CD4-positive, alpha-beta T cell treated with Interleukin-4 for 4 hours (primary cell): ENCODE results near the gene PTPRO.

Experiments
- DNase-seq: peaks from one replicate; pipeline ENCODE4 v3.0.0-alpha.2; 2020

The PTPRO gene

DNA sequence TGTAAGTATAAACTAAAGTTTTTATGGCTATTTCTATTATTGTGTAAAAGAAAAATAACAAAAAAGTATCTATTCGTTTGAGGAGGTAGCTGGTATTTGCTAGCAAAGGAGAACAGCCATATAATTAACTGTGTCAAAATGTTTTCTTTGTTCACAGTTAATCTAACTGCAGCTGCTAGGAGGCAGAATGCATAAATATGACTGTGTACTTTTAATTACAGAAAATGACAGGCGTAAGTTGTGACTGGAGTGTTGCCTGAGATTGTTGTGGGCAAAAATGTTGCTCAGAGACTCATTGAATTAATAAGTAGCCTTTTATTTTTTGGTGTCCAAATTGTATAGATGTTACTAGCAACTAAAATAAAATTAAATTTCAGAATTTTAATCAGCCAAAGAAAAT, 33.5 kb downstream of the PTPRO start:
- DNase-seq: no peak

GRCh38 chr12:15356951-15357364, 34.6 kb downstream of the PTPRO start:
- DNase-seq: no peak

- no peak for DNase-seq
Observed at GRCh38 chr12:15364221-15365160, 42.2 kb downstream of the PTPRO start.

GRCh38 chr12:15368812-15369211, 46.5 kb downstream of the PTPRO start:
- no peak for DNase-seq

DNA sequence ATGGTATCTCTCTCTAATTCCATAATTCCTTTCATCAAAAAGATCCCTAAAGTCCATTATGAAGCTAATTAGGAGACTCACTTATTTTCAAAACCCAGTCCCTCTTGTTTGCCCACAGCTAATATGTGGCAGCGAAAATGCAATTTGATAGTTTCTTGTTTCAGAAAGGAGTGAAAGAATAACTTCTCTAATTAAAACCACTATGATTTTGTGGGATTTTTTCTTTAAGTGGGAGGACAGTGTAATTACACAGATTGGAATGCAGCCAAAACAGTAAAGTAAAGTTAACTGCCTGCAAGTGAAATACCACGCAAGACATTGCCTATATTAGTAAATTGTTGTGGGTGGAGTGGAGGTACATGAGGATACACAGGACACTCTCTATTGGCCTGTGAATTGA, 50.0 kb downstream of the PTPRO start:
- no peak for DNase-seq

- no peak for DNase-seq
Observed at GRCh38 chr12:15387772-15388171, 65.5 kb downstream of the PTPRO start.

- DNase-seq: no peak
Observed at GRCh38 chr12:15389561-15389960, 67.3 kb downstream of the PTPRO start.

DNA sequence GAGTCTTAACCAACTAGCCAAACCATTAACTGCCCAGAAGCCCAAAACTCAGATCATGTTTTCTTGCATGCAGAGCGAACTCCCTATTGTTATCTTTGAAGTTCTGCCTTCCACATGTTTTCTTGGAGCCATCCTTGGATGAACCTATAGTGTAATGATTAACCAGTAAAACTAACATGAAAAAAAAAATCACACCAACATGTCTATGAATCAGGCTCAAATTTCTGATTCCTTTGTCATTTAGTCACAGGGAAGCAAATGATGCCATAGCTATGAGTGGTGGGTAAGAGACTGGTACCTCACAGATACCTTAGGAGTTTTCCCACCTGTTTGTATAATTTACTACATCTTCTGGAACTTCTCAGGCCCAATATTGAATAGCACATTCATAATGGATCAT, 70.7 kb downstream of the PTPRO start:
- DNase-seq: no peak

DNA sequence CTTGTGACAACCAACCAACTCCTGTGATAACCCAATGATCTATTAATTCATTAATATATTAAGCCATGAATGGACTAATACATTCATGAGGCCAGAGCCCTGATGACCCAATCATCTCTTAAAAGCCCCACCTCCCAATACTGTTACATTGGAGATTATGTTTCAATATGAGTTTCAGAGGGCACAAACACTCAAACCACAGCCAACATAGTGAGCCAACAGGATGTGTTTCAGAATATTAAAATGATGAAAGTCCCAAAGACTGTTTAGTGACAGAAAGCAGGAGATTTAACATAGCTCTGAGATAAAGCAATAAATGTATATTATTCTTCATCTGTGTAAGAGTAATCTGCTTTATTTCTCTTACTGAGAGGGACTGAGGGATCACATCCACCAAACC, 71.7 kb downstream of the PTPRO start:
- no peak for DNase-seq

DNA sequence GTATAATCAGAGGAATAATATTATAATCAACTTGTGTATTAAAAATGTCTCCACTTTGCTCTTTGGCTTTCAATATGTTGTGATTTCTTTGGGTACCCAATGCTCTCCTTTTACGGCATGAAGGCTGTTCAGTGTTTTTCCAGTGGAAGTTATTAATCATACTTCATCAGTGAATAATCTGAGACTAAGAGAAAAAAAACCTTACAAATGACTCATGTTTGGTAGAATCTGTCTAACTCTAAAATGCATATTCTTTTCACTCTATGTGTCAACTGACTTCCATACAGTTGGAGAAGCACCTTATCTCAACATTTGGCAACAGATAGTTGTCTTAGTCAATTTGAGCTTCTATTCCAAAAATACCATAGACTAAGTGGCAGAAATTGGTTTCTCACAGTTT, 82.2 kb downstream of the PTPRO start:
- no peak for DNase-seq

DNA sequence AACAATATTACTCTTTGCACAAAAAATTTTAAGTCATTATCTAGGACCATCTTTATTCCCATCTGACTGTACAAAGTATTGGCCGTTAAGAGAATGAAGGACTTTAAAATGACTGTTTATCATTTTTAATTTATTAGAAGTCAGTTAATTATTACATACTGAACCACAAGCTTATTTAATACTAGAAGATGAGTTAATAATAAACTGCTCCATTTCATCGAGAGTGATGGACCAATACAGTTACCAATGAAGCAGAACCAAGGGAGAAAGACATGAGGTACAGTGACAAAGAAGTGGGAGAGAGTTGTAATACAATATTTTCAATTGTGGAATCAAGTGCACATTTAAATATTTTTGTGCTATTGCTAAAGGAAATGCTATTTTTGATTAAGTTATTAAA, 83.3 kb downstream of the PTPRO start:
- DNase-seq: no peak

GRCh38 chr12:15407025-15407424, 84.7 kb downstream of the PTPRO start:
- no peak for DNase-seq

GRCh38 chr12:15411842-15412241, 89.5 kb downstream of the PTPRO start:
- DNase-seq: no peak

GRCh38 chr12:15417691-15418090, 95.4 kb downstream of the PTPRO start:
- DNase-seq: no peak

DNA sequence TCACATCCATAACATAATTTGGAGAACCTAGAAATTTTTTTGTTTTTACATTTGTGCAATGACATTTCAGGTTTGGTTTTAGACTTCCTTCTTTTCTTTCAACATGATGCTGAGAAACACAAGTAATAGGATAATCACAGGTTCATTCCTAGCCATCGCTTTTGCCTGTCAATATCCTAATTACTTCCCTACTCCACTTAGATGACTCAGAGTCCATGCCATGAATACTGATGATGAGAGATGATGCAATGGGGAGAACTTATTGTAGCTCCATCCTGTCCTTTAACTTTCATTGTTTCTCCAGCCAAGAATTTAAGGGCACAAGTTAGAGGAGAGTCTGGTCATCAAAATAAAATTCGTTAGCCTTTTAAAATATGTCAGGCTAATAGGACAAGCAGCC, 101.3 kb downstream of the PTPRO start:
- no peak for DNase-seq

GRCh38 chr12:15427913-15428312, 105.6 kb downstream of the PTPRO start:
- DNase-seq: no peak

DNA sequence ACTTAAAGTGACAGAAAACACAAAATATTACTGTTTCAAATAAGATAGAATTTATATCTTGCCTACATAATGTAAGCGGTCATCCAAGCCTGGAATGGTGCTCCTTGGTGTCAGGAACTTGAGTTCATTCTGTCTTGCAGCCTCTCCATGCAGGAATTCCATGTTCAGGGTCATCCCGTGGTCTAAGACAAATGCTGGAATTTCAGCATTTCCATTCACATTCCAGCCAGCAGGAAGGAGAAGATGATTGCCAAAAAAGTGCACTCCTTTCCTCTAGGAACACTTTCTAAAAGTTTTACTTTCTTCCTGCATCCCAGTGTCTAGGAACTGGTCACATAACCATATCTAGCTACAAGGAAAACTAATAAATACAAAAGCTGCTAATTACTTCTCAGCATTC, 106.3 kb downstream of the PTPRO start:
- DNase-seq: no peak

- DNase-seq: no peak
Observed at GRCh38 chr12:15429262-15429661, 107.0 kb downstream of the PTPRO start.

DNA sequence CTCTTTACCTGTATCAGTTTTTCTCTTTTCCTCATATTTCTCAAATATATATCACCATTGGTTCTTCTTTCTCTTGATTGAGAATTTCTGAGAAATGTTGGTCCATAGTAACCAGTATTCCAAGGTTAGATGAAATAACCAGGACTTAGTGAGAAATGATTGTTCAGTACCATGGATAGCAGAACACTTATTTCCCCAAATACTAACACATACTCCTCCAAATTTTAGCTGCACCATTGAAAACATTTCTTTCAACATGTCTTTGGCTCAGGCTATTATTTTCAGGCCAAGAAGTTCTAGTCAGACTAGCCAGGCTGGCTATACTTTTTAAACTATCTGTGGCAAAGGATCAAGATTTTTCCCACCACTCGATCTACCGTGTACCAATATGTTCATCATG, 113.3 kb downstream of the PTPRO start:
- DNase-seq: no peak

- no peak for DNase-seq
Observed at GRCh38 chr12:15439459-15439858, 117.2 kb downstream of the PTPRO start.

DNA sequence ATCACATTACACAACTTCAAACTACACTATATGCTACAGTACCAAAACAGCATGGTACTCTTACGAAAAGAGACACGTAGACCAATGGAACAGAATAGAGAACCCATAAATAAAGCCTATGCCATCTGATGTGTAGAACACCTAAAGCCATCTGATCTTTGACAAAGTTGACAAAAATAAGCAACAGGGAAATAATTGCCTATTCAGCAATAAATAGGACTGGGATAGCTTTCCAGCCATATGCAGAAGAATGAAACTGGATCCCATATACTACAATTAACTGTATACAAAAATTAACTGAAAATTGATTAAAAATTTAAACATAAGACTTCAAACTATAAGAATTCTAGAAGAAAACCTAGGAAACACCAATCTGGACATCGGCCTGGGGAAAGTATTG, 120.7 kb downstream of the PTPRO start:
- no peak for DNase-seq

GRCh38 chr12:15443611-15444010, 121.3 kb downstream of the PTPRO start:
- no peak for DNase-seq

DNA sequence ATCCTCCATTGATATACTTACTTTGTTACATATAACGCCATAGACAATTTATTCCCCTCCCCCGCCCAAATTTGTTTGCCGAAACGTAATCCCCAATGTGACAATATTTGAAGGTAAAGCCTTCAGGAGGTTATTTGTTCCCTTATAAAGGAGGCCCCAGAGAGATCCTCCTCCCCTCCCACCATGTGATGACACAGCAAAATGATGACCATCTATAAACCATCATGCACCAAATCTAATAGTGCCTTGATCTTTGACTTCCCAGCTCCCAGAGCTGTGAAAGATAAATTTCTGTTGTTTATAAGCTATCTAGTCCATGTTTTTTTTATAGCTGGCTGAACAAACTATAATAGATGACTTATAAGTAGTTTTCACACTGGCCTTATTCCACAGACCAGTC, 122.2 kb downstream of the PTPRO start:
- DNase-seq: no peak

- no peak for DNase-seq
Observed at GRCh38 chr12:15446807-15447206, 124.5 kb downstream of the PTPRO start.

GRCh38 chr12:15453613-15454012, 131.3 kb downstream of the PTPRO start:
- DNase-seq: no peak
